ENCODE measurements around the gene TUBB4A.

GRCh38 chr19:6479836-6480398, 22.2 kb downstream of the TUBB4A start:
- TF ChIP-seq REST (IDR thresholded peaks at IDR 0.05; ENCODE audit: low read depth), result no peak
- TF ChIP-seq EGR1 (IDR thresholded peaks at IDR 0.05), result no peak
- TF ChIP-seq NFIC (IDR thresholded peaks at IDR 0.05), result no peak
- TF ChIP-seq MAX (IDR thresholded peaks at IDR 0.05), result no peak
- TF ChIP-seq EP300 (IDR thresholded peaks at IDR 0.05; ENCODE audit: borderline replicate concordance), result no peak
- TF ChIP-seq CEBPB (IDR thresholded peaks at IDR 0.05), result no peak
